ENCODE data around the gene NADK. TPM values are rescaled to one million over a fixed set of nuclear protein-coding genes. Genes with fewer than 3 reads are reported as not detected.

The NADK gene
- total and polyA plus RNA-seq, 10 of the 15 experiments (the other 5 are each of a cell fraction or from before 2014, with no cell fraction given): 1.1 to 93.2 (median 46.9) TPM

GRCh38 chr1:1761504-1762376 lies 16.5 kb downstream of the NADK start (continued):
- TF ChIP-seq ZNF687 (IDR thresholded peaks at IDR 0.05) (no peak), CHD1 (IDR thresholded peaks at IDR 0.05; ENCODE audit: low read depth, low read length) (no peak)

- ATAC-seq (no peak), FAIRE-seq (no peak), DNase-seq (ENCODE audit: low read depth, low spot score) (no peak)
- H3K4me2 ChIP-seq (ENCODE audit: control insufficient read depth, insufficient read depth): no peak overlapping the region
- no peak overlapping the region for H3K27ac ChIP-seq (ENCODE audit: control insufficient read depth, insufficient read depth)
- ChIA-PET SMC1A (ENCODE audit: uncharacterized antibody, unreplicated experiment) (no interaction called here), RAD21 (ENCODE audit: unreplicated experiment) (no interaction called here), POLR2A (no interaction called here), CTCF (no interaction called here)
- no peak overlapping the region for H3K9ac ChIP-seq (ENCODE audit: control insufficient read depth, insufficient read depth, low read length)
- H2AFZ ChIP-seq (ENCODE audit: control insufficient read depth, low read depth, low read length): no peak overlapping the region
- H3K4me1 ChIP-seq (ENCODE audit: control insufficient read depth, insufficient read depth, low read length): no peaks in the 10 kb centered on the region
- no TSS peak for BruUV-seq (replicated peaks)
- H3K9me3 ChIP-seq (replicated peaks; ENCODE audit: control insufficient read depth, insufficient read depth, low read length): no peaks in the 10 kb centered on the region
- intact Hi-C loops (cut with micrococcal nuclease; ENCODE audit: unreplicated experiment) (no loop called here), in situ Hi-C loops (cut with MboI) (no loop called here)
- H3K4me3 ChIP-seq: no peak overlapping the region
- peaks cover 19 to 54% of the 10 kb centered on the region in 2 experiments for H3K36me3 ChIP-seq (ENCODE audit: control insufficient read depth in 2 of 2, insufficient read depth in 2 of 2, low read length in 1 of 2)
- WGBS (ENCODE audit: insufficient coverage, insufficient replicate concordance, low lambda C conversion rate, missing lambda C conversion rate): 72% methylated on average over 10 of the region's 10 CpGs
- H3K27me3 ChIP-seq (replicated peaks in 1 of 2; ENCODE audit: control insufficient read depth in 2 of 2, insufficient read depth in 2 of 2, low read length in 1 of 2): no peaks in the 10 kb centered on the region
- no peaks in the 10 kb centered on the region; the same call in none of the 2 replicates for H3K79me2 ChIP-seq (ENCODE audit: control insufficient read depth, insufficient read depth, low read length)
- no peaks in the 10 kb centered on the region for H4K20me1 ChIP-seq (ENCODE audit: control insufficient read depth, insufficient read depth)
- TF ChIP-seq SIX5 (IDR thresholded peaks at IDR 0.05; ENCODE audit: low read depth, low read length, severe bottlenecking): no peak
- TF ChIP-seq ZNF622 (IDR thresholded peaks at IDR 0.05): no peak
- no peak for TF ChIP-seq SMAD1 (IDR thresholded peaks at IDR 0.05; ENCODE audit: low read depth, partially characterized antibody)
- no peak for TF ChIP-seq MAX (IDR thresholded peaks at IDR 0.05; ENCODE audit: low read depth, low read length)
- TF ChIP-seq MYC (IDR thresholded peaks at IDR 0.05; ENCODE audit: insufficient read depth, insufficient read length, insufficient replicate concordance, low read length, severe bottlenecking): no peak
- no peak for TF ChIP-seq HCFC1 (IDR thresholded peaks at IDR 0.05; ENCODE audit: low read length)
- no peak for TF ChIP-seq POU2F2 (IDR thresholded peaks at IDR 0.05; ENCODE audit: borderline replicate concordance, low read depth, low read length)
- TF ChIP-seq GATAD2B (conservative IDR thresholded peaks at IDR 0.05; ENCODE audit: low read depth): no peak
- TF ChIP-seq MEF2A (IDR thresholded peaks at IDR 0.05; ENCODE audit: insufficient read depth, low read depth, low read length): no peak
- no peak for TF ChIP-seq EZH2 (IDR thresholded peaks at IDR 0.05; ENCODE audit: borderline replicate concordance, control insufficient read depth, low read depth, low read length)
- no peak for TF ChIP-seq ZBED1 (IDR thresholded peaks at IDR 0.05; ENCODE audit: borderline replicate concordance)
- no peak for TF ChIP-seq STAT3 (IDR thresholded peaks at IDR 0.05; ENCODE audit: low read depth, low read length)
- TF ChIP-seq RUNX3 (IDR thresholded peaks at IDR 0.05; ENCODE audit: low read length): no peak
- no peak for TF ChIP-seq HDGF (IDR thresholded peaks at IDR 0.05)
- no peak for TF ChIP-seq PKNOX1 (IDR thresholded peaks at IDR 0.05)
- no peak for TF ChIP-seq HDAC6 (IDR thresholded peaks at IDR 0.05; ENCODE audit: unreplicated experiment)
- no peak for TF ChIP-seq KAT2A (conservative IDR thresholded peaks at IDR 0.05; ENCODE audit: control insufficient read depth, low read depth, low read length)
These were observed 17.6 kb downstream of the NADK start for GRCh38 chr1:1760715-1761114.
